GM21529 (cell line): Measurements from ENCODE around the gene FBXW12.

ENCODE experiments used
- ATAC-seq: cut with Tn5 transposase; IDR thresholded peaks from one replicate; pipeline ENCODE4 v1.9.1; 2021; ENCODE audit not compliant: unreplicated experiment

FBXW12 gene

GRCh38 chr3:48419149-48419548 lies 47.1 kb downstream of the FBXW12 start:
- ATAC-seq = no peak

GRCh38 chr3:48419597-48419996 lies 47.6 kb downstream of the FBXW12 start:
- ATAC-seq = no peak

GRCh38 chr3:48420561-48420960 lies 48.5 kb downstream of the FBXW12 start:
- no peak for ATAC-seq

GRCh38 chr3:48422272-48422671 lies 50.3 kb downstream of the FBXW12 start:
- no peak for ATAC-seq

GRCh38 chr3:48422681-48423080 lies 50.7 kb downstream of the FBXW12 start:
- ATAC-seq = no peak

- no peak for ATAC-seq
Observed at GRCh38 chr3:48423241-48423882, 51.3 kb downstream of the FBXW12 start.

- ATAC-seq = no peak
Observed at GRCh38 chr3:48423883-48424695, 52.1 kb downstream of the FBXW12 start.

- no peak for ATAC-seq
Observed at GRCh38 chr3:48425281-48425812, 53.3 kb downstream of the FBXW12 start.

- ATAC-seq = no peak
Observed at GRCh38 chr3:48426401-48426909, 54.4 kb downstream of the FBXW12 start.

- no peak for ATAC-seq
Observed at GRCh38 chr3:48426944-48427629, 55.1 kb downstream of the FBXW12 start.

- no peak for ATAC-seq
Observed at GRCh38 chr3:48427630-48427962, 55.6 kb downstream of the FBXW12 start.

- ATAC-seq = no peak
Observed at GRCh38 chr3:48428088-48428571, 56.1 kb downstream of the FBXW12 start.

GRCh38 chr3:48428572-48429316 lies 56.7 kb downstream of the FBXW12 start:
- peak; percentile 39 for ATAC-seq

- peak; percentile 44 for ATAC-seq
Observed at GRCh38 chr3:48429317-48429959, 57.4 kb downstream of the FBXW12 start.

GRCh38 chr3:48429960-48430707 lies 58.1 kb downstream of the FBXW12 start, which contains the start of gene PLXNB1:
Gene PLXNB1 (minus strand): TSS chr3:48430086. CDS start chr3:48424611, 5,475 bp downstream.
- no peak for ATAC-seq

- no peak for ATAC-seq
Observed at GRCh38 chr3:48430708-48431101, 58.7 kb downstream of the FBXW12 start.

GRCh38 chr3:48431224-48432029 lies 59.4 kb downstream of the FBXW12 start:
- no peak for ATAC-seq
